ENCODE results near the gene DYSF. TPM values are rescaled to one million over a fixed set of nuclear protein-coding genes. Genes with fewer than 3 reads are reported as not detected.
A peak's percentile ranks its signal among the peaks of the same experiment; 100 is the strongest.

Gene DYSF
- total and polyA plus RNA-seq, 8 donors = 1.1 to 5.5 (median 2.1) TPM

DNA sequence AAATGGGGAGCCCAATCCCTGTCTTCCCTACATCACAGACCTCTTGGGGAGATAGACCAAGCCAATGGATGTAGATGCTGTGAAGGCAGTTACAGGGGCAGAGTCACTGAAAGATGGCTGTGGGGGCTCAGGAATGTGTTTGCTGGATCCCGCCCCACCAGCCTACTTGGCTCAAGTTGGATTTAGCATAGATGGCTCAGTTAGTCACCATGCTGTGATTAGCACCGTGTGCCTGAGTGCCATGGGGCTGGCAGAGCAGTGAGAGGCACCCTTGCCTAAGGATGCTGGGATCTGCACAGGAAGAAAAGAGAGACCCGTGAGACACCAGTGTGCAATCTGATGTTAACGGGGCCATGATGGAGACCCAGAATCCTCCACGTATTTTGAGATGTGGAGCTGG lies 228.3 kb downstream of the DYSF start:
- H3K36me3 ChIP-seq = no peaks in the 10 kb centered on the region
- H3K4me3 ChIP-seq = no peak overlapping the region
- FAIRE-seq = no peak
- 83 to 87% methylated on average over 5 of the region's 5 CpGs for WGBS, 2 donors
- no peaks in the 10 kb centered on the region for H3K27me3 ChIP-seq
- ATAC-seq = no peak
- H3K4me1 ChIP-seq = no peaks in the 10 kb centered on the region
- H3K27ac ChIP-seq = no peak overlapping the region
- no peak for TF ChIP-seq CTCF (IDR thresholded peaks at IDR 0.05)
- intact Hi-C loops (cut with DNase I) = no loop called here
- DNase-seq = peak in 1 of 6 donors; percentile 8
- H3K9me3 ChIP-seq = no peaks in the 10 kb centered on the region

- Histone ChIP-seq H3K27ac (no peak overlapping the region), H3K4me1 (no peaks in the 10 kb centered on the region), H3K9me3 (no peaks in the 10 kb centered on the region), H3K27me3 (no peaks in the 10 kb centered on the region), H3K4me3 (no peak overlapping the region), H3K36me3 (no peaks in the 10 kb centered on the region)
- FAIRE-seq (no peak), DNase-seq (peak in 2 of 6 donors; percentile 24 to 35), ATAC-seq (no peak)
- no peak for TF ChIP-seq CTCF (IDR thresholded peaks at IDR 0.05)
- intact Hi-C loops (cut with DNase I) = no loop called here
- WGBS, 2 donors = 90 to 92% methylated on average over 11 of the region's 11 CpGs
Observed at GRCh38 chr2:71682341-71682740, 229.0 kb downstream of the DYSF start.

- H3K36me3 ChIP-seq = no peaks in the 10 kb centered on the region
- H3K4me1 ChIP-seq = no peaks in the 10 kb centered on the region
- WGBS, 2 donors = 71 to 75% methylated on average over 6 of the region's 6 CpGs
- no peak for TF ChIP-seq CTCF (IDR thresholded peaks at IDR 0.05)
- no peak overlapping the region for H3K4me3 ChIP-seq
- DNase-seq (peak in 2 of 6 donors; percentile 37 to 40), ATAC-seq (no peak), FAIRE-seq (no peak)
- intact Hi-C loops (cut with DNase I) = no loop called here
- H3K9me3 ChIP-seq = no peaks in the 10 kb centered on the region
- no peaks in the 10 kb centered on the region for H3K27me3 ChIP-seq
- H3K27ac ChIP-seq = no peak overlapping the region
Observed at GRCh38 chr2:71683070-71683469, 229.7 kb downstream of the DYSF start.

GRCh38 chr2:71683666-71684065 lies 230.3 kb downstream of the DYSF start:
- H3K36me3 ChIP-seq = no peaks in the 10 kb centered on the region
- H3K27me3 ChIP-seq = no peaks in the 10 kb centered on the region
- no peak overlapping the region for H3K27ac ChIP-seq
- H3K4me3 ChIP-seq = no peak overlapping the region
- no peak for FAIRE-seq
- H3K4me1 ChIP-seq = no peaks in the 10 kb centered on the region
- ATAC-seq = no peak
- 95 to 100% methylated on average over 1 of the region's 1 CpG for WGBS, 2 donors
- no peaks in the 10 kb centered on the region for H3K9me3 ChIP-seq
- no peak for TF ChIP-seq CTCF (IDR thresholded peaks at IDR 0.05)
- intact Hi-C loops (cut with DNase I) = no loop called here
- DNase-seq = peak in 1 of 6 donors; percentile 14

- H3K4me1 ChIP-seq = no peaks in the 10 kb centered on the region
- ATAC-seq (no peak), DNase-seq (peak in 2 of 6 donors; percentile 48 to 51), FAIRE-seq (no peak)
- H3K4me3 ChIP-seq = no peak overlapping the region
- 83 to 86% methylated on average over 13 of the region's 13 CpGs for WGBS, 2 donors
- no peak overlapping the region for H3K27ac ChIP-seq
- intact Hi-C loops (cut with DNase I) = no loop called here
- no peaks in the 10 kb centered on the region for H3K36me3 ChIP-seq
- H3K27me3 ChIP-seq = no peaks in the 10 kb centered on the region
- no peak for TF ChIP-seq CTCF (IDR thresholded peaks at IDR 0.05)
- no peaks in the 10 kb centered on the region for H3K9me3 ChIP-seq
Observed at GRCh38 chr2:71684226-71685072, 231.1 kb downstream of the DYSF start.
